ENCODE results near the gene APOBR. TPM values are rescaled to one million over a fixed set of nuclear protein-coding genes. Genes with fewer than 3 reads are reported as not detected.

APOBR gene
- total and polyA plus RNA-seq, 2 donors (not counting 3 experiments of a cell fraction or from before 2014, with no cell fraction given), result not detected

DNA sequence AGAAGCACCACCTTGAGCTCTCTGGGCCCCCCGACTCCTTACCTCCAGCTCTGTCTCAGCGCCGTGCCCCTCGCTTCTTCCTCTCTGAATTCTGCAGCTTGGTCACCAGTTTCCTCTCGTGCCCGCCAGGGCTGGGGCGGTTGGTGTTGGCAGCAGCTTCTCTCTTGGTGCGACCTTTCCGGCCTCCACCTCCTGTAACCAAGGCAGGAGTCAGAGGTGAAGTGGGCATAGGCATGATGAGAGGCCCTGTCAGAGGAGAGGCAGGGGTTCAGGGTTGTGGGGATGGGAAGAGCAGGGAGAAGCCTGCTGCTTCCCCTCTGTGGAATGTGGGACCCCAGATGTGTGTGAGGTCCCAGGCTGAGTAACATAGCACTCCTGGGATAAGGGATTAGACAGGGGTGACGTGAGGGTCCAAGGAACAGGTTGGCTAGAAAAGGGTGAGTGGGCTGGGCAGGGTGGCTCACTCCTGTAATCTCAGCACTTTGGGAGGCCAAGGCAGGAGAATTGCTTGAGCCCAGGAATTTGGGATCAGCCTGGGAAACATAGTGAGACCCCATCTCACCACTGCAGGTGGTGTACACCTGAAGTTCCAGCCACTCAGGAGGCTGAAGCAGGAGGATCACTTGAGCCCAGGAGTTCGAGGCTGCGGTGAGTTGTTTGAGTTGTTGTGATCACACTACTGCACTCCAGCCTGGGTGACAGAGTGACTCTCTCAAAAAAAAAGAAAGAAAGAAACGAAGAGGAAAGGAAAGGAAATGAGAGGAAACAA lies 43.7 kb downstream of the APOBR start:
- no peak overlapping the region for H3K27ac ChIP-seq (ENCODE audit: insufficient read depth, low read depth, low read length)
- TF ChIP-seq FOS (IDR thresholded peaks at IDR 0.05; ENCODE audit: borderline replicate concordance, insufficient read depth, low read length) (no peak), EZH2 (IDR thresholded peaks at IDR 0.05; ENCODE audit: borderline replicate concordance, low read depth, low read length, severe bottlenecking) (no peak), MAX (IDR thresholded peaks at IDR 0.05; ENCODE audit: insufficient read depth, insufficient read length) (no peak), CTCF (IDR thresholded peaks at IDR 0.05; ENCODE audit: extremely low read depth in 1 of 2, insufficient read depth in 1 of 2, low read depth in 1 of 2, low read length in 2 of 2) (no peak), GATA2 (IDR thresholded peaks at IDR 0.05; ENCODE audit: insufficient read depth, insufficient read length, low read depth, low read length) (no peak), MYC (IDR thresholded peaks at IDR 0.05; ENCODE audit: low read depth, low read length) (no peak), POLR2A (IDR thresholded peaks at IDR 0.05; ENCODE audit: low read depth, low read length) (no peak), POLR2AphosphoS5 (IDR thresholded peaks at IDR 0.05; ENCODE audit: insufficient read depth, low read depth, low read length) (no peak), JUN (IDR thresholded peaks at IDR 0.05; ENCODE audit: borderline replicate concordance, insufficient read depth, insufficient read length, low read depth) (no peak)
- DNase-seq (ENCODE audit: low read depth, low spot score) (no peak), FAIRE-seq (no peak)
- no peaks in the 10 kb centered on the region for H3K79me2 ChIP-seq (ENCODE audit: control insufficient read depth, insufficient read depth, low read length)
- BruUV-seq (replicated peaks), result no TSS peak
- dilution Hi-C loops (cut with MboI; ENCODE audit: extremely low pct_ligation_motif_present, low sequenced_read_pairs), result no loop called here
- no peak overlapping the region for H3K4me3 ChIP-seq (replicated peaks in 1 of 3; ENCODE audit: insufficient read depth in 1 of 3, low read depth in 1 of 3, low read length in 3 of 3)
- ChIA-PET CTCF (no interaction called here), POLR2A (no interaction called here)
- no peak overlapping the region for H3K4me2 ChIP-seq (ENCODE audit: insufficient read depth, low read length)
- H3K36me3 ChIP-seq (ENCODE audit: control insufficient read depth in 2 of 2, extremely low read depth in 1 of 2, insufficient read depth in 2 of 2, low read length in 2 of 2), result no peaks in the 10 kb centered on the region
- no peaks in the 10 kb centered on the region for H3K4me1 ChIP-seq (ENCODE audit: control insufficient read depth, extremely low read depth, insufficient read depth, low read length)
- H3K9me1 ChIP-seq (replicated peaks; ENCODE audit: control insufficient read depth, extremely low read depth, insufficient read depth, low read length), result no peaks in the 10 kb centered on the region
- intact Hi-C loops (cut with micrococcal nuclease), result no loop called here
- no peaks in the 10 kb centered on the region for H3K9me3 ChIP-seq (replicated peaks; ENCODE audit: control insufficient read depth, insufficient read depth, low read length)
- H4K20me1 ChIP-seq (replicated peaks; ENCODE audit: control insufficient read depth, extremely low read depth, insufficient read depth, low read length), result no peaks in the 10 kb centered on the region
- no peak overlapping the region for H3K9ac ChIP-seq (replicated peaks; ENCODE audit: extremely low read depth, insufficient read depth, low read length)
- H3K27me3 ChIP-seq (ENCODE audit: control insufficient read depth in 2 of 2, insufficient read depth in 2 of 2, low read length in 2 of 2), result no peaks in the 10 kb centered on the region
- no peak overlapping the region for H2AFZ ChIP-seq (ENCODE audit: low read depth, low read length)

All from endothelial cell of umbilical vein (primary cell).